CD4-positive, alpha-beta T cell treated with Interleukin-2 at 100 ng/mL for 4 hours (primary cell): ENCODE results near the gene FAM240B.

Source experiments
- DNase-seq: peaks from one replicate; pipeline ENCODE4 v3.0.0-alpha.2; 2020; ENCODE audit warnings: low spot score

Gene FAM240B

GRCh38 chr9:38668791-38669466, 51.0 kb downstream of the FAM240B start:
- no peak for DNase-seq

- DNase-seq = no peak
Observed at GRCh38 chr9:38662763-38663593, 57.0 kb downstream of the FAM240B start.

DNA sequence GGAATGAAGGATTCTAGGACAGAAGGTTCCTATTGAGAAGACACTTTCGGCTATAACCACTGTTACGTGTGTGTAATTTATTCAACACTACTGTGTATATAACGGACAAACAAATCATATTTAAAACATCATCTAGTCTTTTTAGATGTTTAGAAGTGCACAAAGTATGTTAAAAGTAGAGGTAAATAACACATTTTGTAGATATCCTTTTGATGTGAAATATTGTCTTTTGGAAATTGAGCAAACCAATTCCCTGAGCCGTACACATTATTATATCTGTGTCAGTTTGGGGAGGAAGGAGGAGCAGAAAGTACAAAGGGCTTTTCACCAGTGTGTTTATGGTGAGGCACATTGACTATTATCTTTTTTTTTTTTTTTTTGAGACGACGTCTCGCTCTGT, 60.4 kb downstream of the FAM240B start:
- no peak for DNase-seq

DNA sequence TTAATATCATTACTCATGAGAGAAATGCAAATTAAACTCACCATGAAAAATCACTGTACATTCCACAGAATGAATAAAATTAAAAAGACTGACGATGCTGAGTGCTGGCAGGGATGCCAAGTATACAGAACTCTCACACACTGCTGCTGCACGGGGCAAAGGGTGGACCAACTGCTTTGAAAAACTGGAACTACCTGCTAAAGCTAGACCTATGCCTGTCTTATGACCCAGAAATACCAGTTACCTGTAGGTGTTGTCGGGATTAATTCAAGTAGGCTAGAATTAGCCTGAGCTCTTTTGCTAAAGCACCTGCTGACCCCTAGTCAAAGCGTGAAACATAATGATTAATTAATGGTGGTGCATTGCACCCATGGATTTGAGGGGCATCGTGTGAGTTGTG, 63.0 kb downstream of the FAM240B start:
- DNase-seq = no peak

GRCh38 chr9:38652486-38652885, 67.4 kb downstream of the FAM240B start:
- DNase-seq = no peak

DNA sequence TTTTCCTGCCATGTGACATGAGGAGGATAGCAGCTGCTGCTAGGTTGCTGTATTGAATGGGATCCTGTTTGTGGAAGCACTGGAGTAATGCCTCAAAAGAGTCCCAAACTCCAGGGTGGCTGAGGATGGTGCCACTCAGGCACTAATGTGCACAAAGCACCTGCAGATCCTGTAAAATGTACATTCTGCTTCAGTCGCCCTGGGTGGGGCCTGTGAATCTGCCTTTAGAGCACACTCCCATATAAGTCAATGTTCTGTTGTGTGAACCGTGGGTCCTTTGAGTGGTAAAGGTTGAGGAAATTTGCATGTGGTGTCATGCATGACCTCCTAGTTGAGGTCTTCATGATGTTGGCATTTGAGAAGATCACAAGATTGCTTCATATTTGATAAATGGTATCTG, 67.9 kb downstream of the FAM240B start:
- no peak for DNase-seq

DNA sequence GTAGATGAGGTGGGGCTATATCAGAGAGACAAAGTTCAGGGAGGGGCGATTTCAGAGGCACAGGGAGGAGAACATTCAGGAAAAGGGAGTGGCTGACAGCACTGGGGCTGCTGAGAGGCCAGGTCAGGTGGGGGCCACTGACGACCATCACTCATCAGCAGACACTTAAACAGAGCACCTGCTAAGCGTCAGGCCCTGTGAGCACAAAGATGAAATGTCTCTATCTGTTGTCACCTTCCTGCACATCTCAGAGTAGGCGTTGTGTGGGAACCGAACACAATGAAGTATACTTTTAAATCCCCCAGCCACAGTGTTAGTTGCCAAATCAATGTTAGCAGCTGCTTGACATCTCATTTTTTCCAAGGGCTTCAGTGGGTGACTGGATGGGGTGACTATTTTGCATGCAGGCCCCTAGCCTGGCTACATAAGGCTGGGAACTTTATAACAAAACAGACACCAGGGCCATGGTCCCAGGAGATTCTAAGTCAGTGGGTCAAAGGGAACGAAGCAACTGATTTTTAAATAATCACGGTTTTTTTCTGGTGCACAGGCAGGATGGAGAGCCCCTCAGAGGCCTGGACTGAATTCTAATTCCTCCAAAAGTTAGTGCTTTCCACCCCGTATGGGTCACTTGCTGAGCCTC, 68.4 kb downstream of the FAM240B start:
- DNase-seq = no peak

GRCh38 chr9:38650564-38650963, 69.4 kb downstream of the FAM240B start:
- no peak for DNase-seq

DNA sequence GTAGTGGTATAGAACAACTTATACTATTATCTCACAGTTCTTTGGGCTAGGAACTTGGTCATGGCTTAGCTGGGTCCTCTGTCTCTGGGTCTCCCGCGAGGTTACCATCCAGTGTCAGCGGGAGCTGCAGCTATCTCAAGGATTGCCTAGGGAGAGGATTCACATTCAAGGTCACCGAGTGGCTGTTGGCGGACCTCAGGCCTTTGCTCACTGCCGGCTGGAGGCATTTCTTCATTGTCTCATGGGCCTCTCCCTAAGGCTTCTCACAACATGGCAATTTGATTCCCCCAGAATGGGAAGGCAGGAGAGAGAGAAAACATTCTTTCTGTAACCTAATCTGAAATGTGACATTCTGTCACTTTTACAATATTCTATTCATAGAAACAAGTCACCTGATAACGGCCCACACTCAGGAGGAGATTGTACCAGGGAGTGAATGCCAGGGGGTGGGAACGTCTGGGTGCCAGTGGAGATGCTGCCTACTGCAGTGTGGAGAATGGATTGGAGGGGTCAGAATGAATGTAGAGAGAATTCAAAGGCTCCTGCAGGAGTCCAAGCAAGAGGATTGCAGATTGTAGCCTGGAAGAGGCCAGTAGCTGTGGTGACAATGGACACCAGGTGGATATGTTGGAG, 70.1 kb downstream of the FAM240B start:
- DNase-seq = no peak

DNA sequence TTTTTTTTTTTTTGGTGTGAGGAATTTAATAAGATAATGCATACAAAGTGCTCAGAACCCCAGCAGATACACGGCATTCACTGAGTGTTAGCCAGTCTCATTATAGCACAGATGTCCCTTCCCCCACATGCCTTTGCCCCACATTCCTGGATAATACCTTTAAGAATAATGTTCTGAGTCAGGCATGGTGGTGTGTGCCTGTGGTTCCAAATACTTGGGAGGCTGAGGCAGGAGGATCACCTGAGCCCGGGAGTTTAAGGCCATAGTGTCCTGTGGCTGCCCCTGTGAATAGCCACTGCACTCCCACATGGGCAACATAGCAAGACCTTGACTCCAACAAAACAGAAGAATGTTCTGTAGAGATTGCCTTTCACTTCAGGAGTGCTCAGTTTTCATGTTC, 75.3 kb downstream of the FAM240B start:
- no peak for DNase-seq
